ENCODE measurements around the gene SYT17. TPM values are rescaled to one million over a fixed set of nuclear protein-coding genes. Genes with fewer than 3 reads are reported as not detected.

The SYT17 gene
- total RNA-seq, 1 donor from 2014 or later, result 25.4 TPM

DNA sequence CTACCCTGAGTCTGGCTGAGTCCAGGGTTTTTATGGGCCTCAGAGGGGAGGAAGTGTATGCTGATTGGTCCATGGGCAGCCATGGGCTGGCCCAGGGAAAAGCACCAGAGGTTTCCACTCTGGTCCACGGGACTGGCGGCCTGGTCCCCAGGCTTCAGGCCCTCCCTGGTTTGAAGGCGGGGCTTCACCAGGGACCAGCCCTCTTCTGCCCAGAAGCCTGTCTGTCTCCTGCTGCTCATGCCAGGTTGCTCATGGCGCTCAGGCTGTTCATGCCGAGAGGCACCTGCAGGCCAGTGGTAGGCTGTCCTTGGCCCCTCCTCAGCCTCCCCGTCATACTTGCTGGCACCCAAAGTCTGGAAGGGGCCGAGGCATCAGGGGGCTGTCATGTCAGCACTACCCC is 72.5 kb downstream of the SYT17 start:
- Mint-ChIP-seq H3K4me3 (no peak overlapping the region), H3K27ac (no peak overlapping the region), H3K36me3 (ENCODE audit: low read depth) (peaks cover 32% of the 10 kb centered on the region), H3K9me3 (peaks cover 6% of the 10 kb centered on the region), H3K27me3 (no peaks in the 10 kb centered on the region), H3K4me1 (no peaks in the 10 kb centered on the region)
- no peak for ATAC-seq (ENCODE audit: low read depth)
- CTCF ChIA-PET, result no interaction called here
- no peak for DNase-seq
- TF ChIP-seq, protein P1, sequence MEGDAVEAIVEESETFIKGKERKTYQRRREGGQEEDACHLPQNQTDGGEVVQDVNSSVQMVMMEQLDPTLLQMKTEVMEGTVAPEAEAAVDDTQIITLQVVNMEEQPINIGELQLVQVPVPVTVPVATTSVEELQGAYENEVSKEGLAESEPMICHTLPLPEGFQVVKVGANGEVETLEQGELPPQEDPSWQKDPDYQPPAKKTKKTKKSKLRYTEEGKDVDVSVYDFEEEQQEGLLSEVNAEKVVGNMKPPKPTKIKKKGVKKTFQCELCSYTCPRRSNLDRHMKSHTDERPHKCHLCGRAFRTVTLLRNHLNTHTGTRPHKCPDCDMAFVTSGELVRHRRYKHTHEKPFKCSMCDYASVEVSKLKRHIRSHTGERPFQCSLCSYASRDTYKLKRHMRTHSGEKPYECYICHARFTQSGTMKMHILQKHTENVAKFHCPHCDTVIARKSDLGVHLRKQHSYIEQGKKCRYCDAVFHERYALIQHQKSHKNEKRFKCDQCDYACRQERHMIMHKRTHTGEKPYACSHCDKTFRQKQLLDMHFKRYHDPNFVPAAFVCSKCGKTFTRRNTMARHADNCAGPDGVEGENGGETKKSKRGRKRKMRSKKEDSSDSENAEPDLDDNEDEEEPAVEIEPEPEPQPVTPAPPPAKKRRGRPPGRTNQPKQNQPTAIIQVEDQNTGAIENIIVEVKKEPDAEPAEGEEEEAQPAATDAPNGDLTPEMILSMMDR (IDR thresholded peaks at IDR 0.05), result no peak
- POLR2A ChIA-PET, result no interaction called here
- intact Hi-C loops (cut with micrococcal nuclease), result no loop called here

DNA sequence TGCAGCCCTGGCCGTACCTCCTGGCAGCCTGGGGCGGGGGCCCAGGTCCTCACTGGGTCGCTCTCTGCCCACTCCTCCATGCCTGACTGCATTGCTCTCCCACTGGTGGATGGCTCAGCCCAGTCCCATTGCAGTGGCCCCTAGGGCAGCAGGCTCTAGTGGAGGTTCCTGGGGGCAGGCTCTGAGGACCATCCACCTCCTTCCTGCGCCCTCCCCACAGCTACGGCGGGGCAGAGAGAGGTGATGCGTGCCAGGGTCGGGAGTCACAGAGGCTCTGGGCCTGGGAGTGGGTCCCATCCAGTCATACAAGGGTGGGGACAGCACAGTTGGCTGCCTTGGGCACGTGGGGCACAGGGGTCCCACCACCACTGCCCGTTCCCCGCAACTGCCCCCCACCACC is 73.5 kb downstream of the SYT17 start:
- Mint-ChIP-seq H3K36me3 (ENCODE audit: low read depth) (peaks cover 22% of the 10 kb centered on the region), H3K4me1 (no peaks in the 10 kb centered on the region), H3K9me3 (no peaks in the 10 kb centered on the region), H3K4me3 (no peak overlapping the region), H3K27ac (no peak overlapping the region), H3K27me3 (no peaks in the 10 kb centered on the region)
- DNase-seq, result no peak
- ChIA-PET CTCF (no interaction called here), POLR2A (no interaction called here)
- ATAC-seq (ENCODE audit: low read depth), result no peak
- intact Hi-C loops (cut with micrococcal nuclease), result no loop called here
- TF ChIP-seq, protein P1 (IDR thresholded peaks at IDR 0.05), result no peak

DNA sequence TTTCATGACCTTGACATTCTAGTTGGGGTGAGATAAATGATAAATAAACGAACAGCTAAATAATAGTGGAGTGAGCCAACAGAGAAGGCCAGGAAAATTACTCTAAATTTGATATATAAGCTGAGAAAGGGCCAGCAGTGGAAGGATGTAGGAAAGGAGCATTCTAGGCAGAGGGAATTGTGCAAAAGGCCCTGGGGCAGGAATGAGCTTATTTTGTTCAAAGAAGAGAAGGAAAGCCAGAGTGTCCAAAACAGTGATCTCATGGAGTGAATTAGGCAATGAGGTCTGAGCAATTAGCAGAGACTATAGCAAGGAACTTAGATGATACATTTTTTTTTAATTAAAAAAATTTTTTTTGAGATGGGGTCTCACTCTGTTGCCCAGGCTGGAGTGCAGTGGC is 74.1 kb downstream of the SYT17 start:
- ChIA-PET POLR2A (no interaction called here), CTCF (no interaction called here)
- intact Hi-C loops (cut with micrococcal nuclease), result no loop called here
- no peaks in the 10 kb centered on the region for H3K4me1 Mint-ChIP-seq
- H3K36me3 Mint-ChIP-seq (ENCODE audit: low read depth), result peaks cover 23% of the 10 kb centered on the region
- H3K27ac Mint-ChIP-seq, result no peak overlapping the region
- ATAC-seq (ENCODE audit: low read depth) (no peak), DNase-seq (no peak)
- no peaks in the 10 kb centered on the region for H3K27me3 Mint-ChIP-seq
- no peak overlapping the region for H3K4me3 Mint-ChIP-seq
- H3K9me3 Mint-ChIP-seq, result no peaks in the 10 kb centered on the region
- TF ChIP-seq, protein P1 (IDR thresholded peaks at IDR 0.05), result no peak

DNA sequence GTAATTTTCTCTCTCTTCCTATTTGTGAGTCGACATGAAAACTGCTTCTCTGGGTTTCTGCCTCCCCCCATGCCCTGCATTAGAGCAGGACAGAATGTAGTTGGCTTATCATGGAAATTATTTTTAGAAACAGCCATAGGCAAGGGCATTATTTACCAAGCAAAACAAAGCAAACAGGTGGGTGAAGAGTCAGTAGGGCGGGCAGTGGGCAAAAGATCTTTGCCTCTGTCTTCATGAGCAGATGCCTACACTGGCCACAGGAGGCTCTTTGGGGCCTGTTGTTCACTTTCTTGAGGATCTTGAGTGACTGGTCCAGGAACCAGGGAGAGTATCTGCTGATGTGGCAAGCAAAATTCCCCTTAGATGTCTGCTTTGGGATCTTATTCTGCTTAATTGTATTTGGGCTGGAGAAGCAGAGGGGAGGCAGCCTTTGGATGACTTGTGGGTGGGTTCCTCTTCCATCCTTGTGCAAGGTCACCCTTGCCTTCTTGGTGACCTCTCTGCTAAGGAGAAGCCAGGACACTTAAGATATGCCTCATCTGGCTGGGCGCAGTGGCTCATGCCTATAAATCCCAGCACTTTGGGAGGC is 75.0 kb downstream of the SYT17 start:
- Mint-ChIP-seq H3K36me3 (ENCODE audit: low read depth) (peaks cover 25% of the 10 kb centered on the region), H3K9me3 (peaks cover 4% of the 10 kb centered on the region)
- TF ChIP-seq, protein P1 (IDR thresholded peaks at IDR 0.05), result no peak

DNA sequence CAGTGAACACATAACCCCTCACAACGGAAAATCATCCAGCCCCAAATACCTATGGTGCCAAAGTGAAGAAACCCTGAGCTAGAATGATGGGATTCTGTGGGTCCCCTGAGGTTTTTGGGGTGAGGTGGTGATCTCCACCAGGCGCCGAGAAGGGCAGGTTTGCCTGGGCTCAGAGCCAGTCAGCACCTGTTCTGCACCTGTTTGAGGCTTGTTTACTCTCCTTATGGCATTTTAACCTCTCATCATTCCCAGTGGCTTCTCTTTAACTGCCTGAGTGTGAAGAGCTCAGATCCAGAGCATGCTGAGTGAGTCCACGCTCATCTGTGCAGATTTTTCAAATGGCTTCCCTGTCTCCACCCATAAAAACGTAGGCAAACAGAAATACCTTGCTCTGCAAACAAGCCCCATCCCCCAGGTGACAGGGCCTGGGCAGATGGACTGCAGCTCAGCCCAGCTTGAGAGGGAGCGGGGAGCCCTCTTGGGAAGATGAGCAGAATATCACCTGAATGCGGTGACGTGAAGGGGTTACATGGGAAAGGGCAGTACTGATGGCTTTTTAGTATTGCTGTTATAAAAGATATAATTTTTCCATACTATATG is 77.4 kb downstream of the SYT17 start:
- POLR2A ChIA-PET, result no interaction called here
- peaks cover 4% of the 10 kb centered on the region for H3K4me1 Mint-ChIP-seq
- ATAC-seq (ENCODE audit: low read depth) (no peak), DNase-seq (no peak)
- H3K36me3 Mint-ChIP-seq (ENCODE audit: low read depth), result peaks cover 22% of the 10 kb centered on the region
- CTCF ChIA-PET, result no interaction called here
- peaks cover 5% of the 10 kb centered on the region for H3K9me3 Mint-ChIP-seq
- TF ChIP-seq, protein P1 (IDR thresholded peaks at IDR 0.05), result no peak
- no peak overlapping the region for H3K4me3 Mint-ChIP-seq
- H3K27me3 Mint-ChIP-seq, result no peaks in the 10 kb centered on the region
- intact Hi-C loops (cut with micrococcal nuclease), result no loop called here
- H3K27ac Mint-ChIP-seq, result no peak overlapping the region

More for the DNA sequence above, 75.0 kb downstream of the SYT17 start:
- Mint-ChIP-seq H3K4me1 (no peaks in the 10 kb centered on the region), H3K27ac (no peak overlapping the region), H3K27me3 (no peaks in the 10 kb centered on the region), H3K4me3 (no peak overlapping the region)
- intact Hi-C loops (cut with micrococcal nuclease), result no loop called here
- ChIA-PET POLR2A (no interaction called here), CTCF (no interaction called here)
- ATAC-seq (ENCODE audit: low read depth), result no peak
- no peak for DNase-seq
